Adrenal gland (tissue), 12 donors: ENCODE measurements around the gene SECISBP2. TPM values are rescaled to one million over a fixed set of nuclear protein-coding genes. Genes with fewer than 3 reads are reported as not detected.

Source experiments
- DNase-seq, 7 donors: peaks; one replicate each; pipeline ENCODE4 v3.0.0-alpha.2; 2019 to 2020
- H3K27ac ChIP-seq, 5 donors: fragments of 200-600 bp; sonication (generic) in 4 of 5; 1 replicate in 3 of 5; 2 replicates in 2 of 5; pipeline versions ENCODE4 v1.5.1 to v1.8.0; 2016 to 2020; ENCODE audit warnings: mild to moderate bottlenecking in 1 of 5
- H3K27me3 ChIP-seq: fragments of 200-600 bp; 2 replicates; pipeline ENCODE4 v1.8.0; 2021
- H3K36me3 ChIP-seq, 2 donors: fragments of 200-600 bp; replicated peaks in 1 of 2; 1 replicate in 1 of 2; 2 replicates in 1 of 2; pipeline versions ENCODE4 v1.5.1 to v1.8.0; 2018 to 2022
- H3K4me1 ChIP-seq, 2 donors: fragments of 200-600 bp; replicated peaks in 1 of 2; 1 replicate in 1 of 2; 2 replicates in 1 of 2; pipeline versions ENCODE4 v1.5.1 to v1.8.0; 2018 to 2021
- H3K4me3 ChIP-seq, 4 donors: fragments of 200-600 bp; sonication (generic) in 3 of 4; one replicate each; pipeline ENCODE4 v1.5.1; 2016 to 2018
- H3K9me3 ChIP-seq, 3 donors: fragments of 200-600 bp; sonication (generic) in 1 of 3; replicated peaks in 1 of 3; 1 replicate in 2 of 3; 2 replicates in 1 of 3; pipeline versions ENCODE4 v1.5.1 to v1.8.0; 2016 to 2021
- POLR2A ChIP-seq, 2 donors: fragments of 450-650 bp; IDR thresholded peaks; one replicate each; pipeline ENCODE4 v1.6.1; 2017; ENCODE audit warnings: antibody characterized with exemption in 2 of 2, mild to moderate bottlenecking in 2 of 2, moderate library complexity in 1 of 2
- WGBS, 4 donors: extraction: QIAGEN DNeasy Blood & Tissue Kit in 2 of 4; methylation state at CpG; one replicate each; pipeline versions ENCODE4 v1.1.5 to v1.1.7; 2013 to 2017; 5-methylcytosine and 5-hydroxymethylcytosine counted together
- intact Hi-C, 2 donors: fragments of 100-400 bp; cut with DNase I; formaldehyde crosslinking; loops; one replicate each; pipeline versions ENCODE4 v1.14.1 to v1.15.0; 2022 to 2023
- polyA plus RNA-seq, 3 donors: library from polyadenylated mRNA; stranded (reverse); fragments of 200-250 nt in 2 of 3; fragments of 350-450 nt in 1 of 3; fragmentation: Illumina TruSeq in 1 of 3; extraction: RNeasy Lipid Tissue Mini Kit (QIAGEN cat#74804) in 1 of 3; gene quantifications; one replicate each; pipeline ENCODE4 v1.2.3, GENCODE V29; 2013 to 2014
- total RNA-seq, 9 donors: library from RNA; depleted of rRNA in 4 of 9; stranded (reverse); fragments of >200 nt in 4 of 9; fragments of 120-200 nt in 1 of 9; fragmentation: NEBNext Ultra II Directional in 1 of 9; extraction: Animal tissue kit (Norgen Biotek cat#: 25700) in 1 of 9; gene quantifications; one replicate each; pipeline versions ENCODE4 v1.1.0 to v1.2.4, GENCODE V29; 2013 to 2023
- TF ChIP-seq, protein P1 (sequence below), 6 experiments: fragments of 450-650 bp in 4 of 6; fragments of 200-600 bp in 2 of 6; sonication (generic) in 1 of 6; IDR thresholded peaks; 1 replicate in 5 of 6; 2 replicates in 1 of 6; pipeline versions ENCODE4 v1.5.1 to v1.8.0; 2016 to 2021; ENCODE audit warnings: antibody characterized with exemption in 6 of 6, mild to moderate bottlenecking in 2 of 6, moderate library complexity in 1 of 6
- donor health status: healthy with polysubstance abuse.
- donor health status: Bipolar disorder and iron deficiency.
- donor health status: DM: yes; HTN: yes; CAD: no.
- donor health status: DM: no; HTN: no; CAD: no.
- donor health status: DM: no; HTN: no; CAD: no.
- donor health status: DM: yes; HTN: yes; CAD: no.

SECISBP2 gene
- total and polyA plus RNA-seq, 12 donors, result 31.7 to 76.1 (median 46.8) TPM

DNA sequence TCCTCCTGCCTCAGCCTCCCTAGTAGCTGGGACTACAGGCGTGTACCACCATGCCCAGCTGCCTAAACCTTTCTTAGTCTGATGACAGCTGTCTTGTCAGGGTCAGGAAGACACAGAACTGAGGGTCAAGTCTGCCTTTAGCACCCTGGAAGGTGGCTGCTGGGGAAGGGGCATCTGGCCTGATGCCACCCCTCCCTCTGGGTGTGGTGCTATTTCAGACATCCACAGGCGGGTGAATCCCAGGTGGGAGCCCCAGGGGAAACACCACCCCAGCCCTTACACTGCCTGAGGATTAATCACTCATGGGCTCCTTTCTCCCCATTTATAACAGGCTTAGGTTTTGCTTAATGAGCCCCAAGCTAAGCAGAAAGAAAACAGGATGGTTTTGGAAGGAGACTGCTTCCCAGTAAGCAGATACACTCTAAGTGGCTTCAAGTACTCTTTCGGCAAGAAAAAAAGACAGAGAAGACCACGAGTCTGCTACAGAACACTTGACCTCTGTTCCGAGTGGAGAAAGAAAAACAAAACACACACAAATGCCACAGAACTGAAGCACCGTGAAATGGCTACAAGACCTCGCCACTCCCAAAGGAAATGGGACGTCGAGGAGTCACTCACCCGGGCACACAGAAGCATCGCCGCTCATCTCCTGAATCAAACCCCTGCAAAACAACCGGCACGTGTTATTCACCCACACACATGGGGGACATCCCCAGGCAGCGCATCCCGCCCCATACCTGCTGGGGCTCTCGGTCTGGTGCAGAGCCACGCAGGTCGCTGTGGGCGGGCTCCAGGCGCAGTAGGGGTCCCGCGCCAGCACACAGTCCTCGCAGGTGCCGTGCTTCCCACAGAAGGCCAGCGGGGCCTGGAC is 62.4 kb downstream of the SECISBP2 start:
- TF ChIP-seq POLR2A (IDR thresholded peaks at IDR 0.05), result no peak
- TF ChIP-seq, protein P1, sequence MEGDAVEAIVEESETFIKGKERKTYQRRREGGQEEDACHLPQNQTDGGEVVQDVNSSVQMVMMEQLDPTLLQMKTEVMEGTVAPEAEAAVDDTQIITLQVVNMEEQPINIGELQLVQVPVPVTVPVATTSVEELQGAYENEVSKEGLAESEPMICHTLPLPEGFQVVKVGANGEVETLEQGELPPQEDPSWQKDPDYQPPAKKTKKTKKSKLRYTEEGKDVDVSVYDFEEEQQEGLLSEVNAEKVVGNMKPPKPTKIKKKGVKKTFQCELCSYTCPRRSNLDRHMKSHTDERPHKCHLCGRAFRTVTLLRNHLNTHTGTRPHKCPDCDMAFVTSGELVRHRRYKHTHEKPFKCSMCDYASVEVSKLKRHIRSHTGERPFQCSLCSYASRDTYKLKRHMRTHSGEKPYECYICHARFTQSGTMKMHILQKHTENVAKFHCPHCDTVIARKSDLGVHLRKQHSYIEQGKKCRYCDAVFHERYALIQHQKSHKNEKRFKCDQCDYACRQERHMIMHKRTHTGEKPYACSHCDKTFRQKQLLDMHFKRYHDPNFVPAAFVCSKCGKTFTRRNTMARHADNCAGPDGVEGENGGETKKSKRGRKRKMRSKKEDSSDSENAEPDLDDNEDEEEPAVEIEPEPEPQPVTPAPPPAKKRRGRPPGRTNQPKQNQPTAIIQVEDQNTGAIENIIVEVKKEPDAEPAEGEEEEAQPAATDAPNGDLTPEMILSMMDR (IDR thresholded peaks at IDR 0.05), result no peak
- Histone ChIP-seq H3K27ac (no peak overlapping the region), H3K9me3 (no peaks in the 10 kb centered on the region), H3K36me3 (peaks cover 0 to 41% of the 10 kb centered on the region in 2 donors), H3K4me3 (no peak overlapping the region), H3K27me3 (no peaks in the 10 kb centered on the region), H3K4me1 (no peaks in the 10 kb centered on the region)
- intact Hi-C loops, result loop anchor here in 1 of 2 donors (10.0 kb wide), 1 partner anchor 164 kb away; no protein-coding TSS in a partner anchor
- WGBS, 4 donors, result 84 to 92% (median 91%) methylated on average over 22 to 26 of the region's 26 CpGs
- no peak for DNase-seq

GRCh38 chr9:89381308-89381609 is 63.0 kb downstream of the SECISBP2 start:
- Histone ChIP-seq H3K36me3 (peaks cover 0 to 47% of the 10 kb centered on the region in 2 donors), H3K4me1 (no peaks in the 10 kb centered on the region), H3K4me3 (no peak overlapping the region), H3K9me3 (no peaks in the 10 kb centered on the region), H3K27ac (no peak overlapping the region), H3K27me3 (no peaks in the 10 kb centered on the region)
- WGBS, 4 donors, result 97 to 100% (median 99%) methylated on average over 2 to 4 of the region's 4 CpGs
- no peak for DNase-seq
- TF ChIP-seq, protein P1 (IDR thresholded peaks at IDR 0.05), result no peak
- TF ChIP-seq POLR2A (IDR thresholded peaks at IDR 0.05), result no peak
- intact Hi-C loops, result loop anchor here in 1 of 2 donors (10.0 kb wide), 1 partner anchor 164 kb away; no protein-coding TSS in a partner anchor

- intact Hi-C loops, result loop anchor here in 1 of 2 donors (10.0 kb wide), 1 partner anchor 162 kb away; no protein-coding TSS in a partner anchor
- H3K36me3 ChIP-seq, result peaks cover 0 to 54% of the 10 kb centered on the region in 2 donors
- WGBS, 4 donors, result 81 to 94% (median 86%) methylated on average over 21 to 27 of the region's 27 CpGs
- H3K4me3 ChIP-seq, result no peak overlapping the region
- H3K27me3 ChIP-seq, result no peaks in the 10 kb centered on the region
- DNase-seq, result no peak
- no peaks in the 10 kb centered on the region for H3K9me3 ChIP-seq
- no peak overlapping the region for H3K27ac ChIP-seq
- TF ChIP-seq POLR2A (IDR thresholded peaks at IDR 0.05), result no peak
- TF ChIP-seq, protein P1 (IDR thresholded peaks at IDR 0.05), result no peak
- no peaks in the 10 kb centered on the region for H3K4me1 ChIP-seq
Measured at GRCh38 chr9:89382026-89382986, 64.0 kb downstream of the SECISBP2 start.
